BJ (cell line): ENCODE measurements around the gene BCL6. TPM values are rescaled to one million over a fixed set of nuclear protein-coding genes. Genes with fewer than 3 reads are reported as not detected.

ENCODE experiments used
- CTCF ChIA-PET: fragments of 350-600 bp; formaldehyde crosslinking; extraction: SDS; loops from one replicate; lab custom pipeline; 2021; ENCODE audit warnings: antibody characterized with exemption, inconsistent platforms; lab: Yijun Ruan, JAX
- POLR2A ChIA-PET: fragments of 300-600 bp; sonication (Branson Sonifier 250); formaldehyde crosslinking; extraction: SDS; loops from one replicate; lab custom pipeline; 2021; ENCODE audit warnings: antibody characterized with exemption; lab: Charles Lee
- DNase-seq: peaks from one replicate; pipeline ENCODE4 v3.0.0-alpha.2; 2011; ENCODE audit warnings: low read depth
- H3K27me3 ChIP-seq: 2 replicates; pipeline ENCODE4 v1.6.0; 2011; ENCODE audit warnings: low read length; ENCODE audit not compliant: control insufficient read depth, insufficient read depth
- H3K36me3 ChIP-seq: 2 replicates; pipeline ENCODE4 v1.5.1; 2011; ENCODE audit warnings: low read length; ENCODE audit not compliant: control insufficient read depth, insufficient read depth
- H3K4me3 ChIP-seq: 2 replicates; pipeline ENCODE4 v1.5.1; 2011; ENCODE audit warnings: low read depth, mild to moderate bottlenecking, control low read depth, low read length
- polyA plus RNA-seq: library from polyadenylated mRNA; depleted of rRNA; stranded (reverse); fragments of >200 nt; gene quantifications from 2 replicates; pipeline ENCODE4 v1.2.3, GENCODE V29; 2011
- TF ChIP-seq, protein P1 (sequence below): IDR thresholded peaks from 2 replicates; pipeline ENCODE4 v1.5.1; 2011; ENCODE audit warnings: low read depth, mild to moderate bottlenecking, control low read depth, inconsistent platforms, low read length, moderate library complexity; ENCODE audit not compliant: insufficient read depth

Gene BCL6
- polyA plus RNA-seq, 1 experiment = 14.1 TPM

DNA sequence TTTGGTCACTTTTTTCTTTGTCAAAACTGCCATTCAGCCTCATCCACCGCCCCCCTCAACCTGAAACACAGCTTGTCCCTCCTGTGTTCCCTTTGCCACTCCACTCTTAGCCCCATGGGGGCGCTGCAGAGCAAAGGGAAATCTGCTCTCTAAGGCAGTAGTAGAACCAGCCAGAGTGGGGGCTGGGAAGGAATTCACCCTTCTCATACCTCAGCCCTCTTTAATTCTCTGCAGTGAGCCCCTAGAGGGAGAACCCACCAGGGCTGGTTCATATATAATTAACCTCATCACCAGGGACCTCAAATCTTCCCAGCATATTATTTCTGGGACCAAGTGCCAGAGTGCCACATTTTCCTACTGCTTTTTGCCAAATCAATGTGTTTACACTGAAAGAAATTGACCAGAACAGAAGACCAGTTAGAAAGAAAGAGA is 2.8 kb upstream of the BCL6 start:
- ChIA-PET CTCF (interaction anchor here (0.6 to 8.2 kb wide), 31 partner anchors 8 to 1207 kb away, joined by 3 to 91 read pairs (median 4); partner anchors contain the start of gene LPP), POLR2A (no interaction called here)
- TF ChIP-seq, protein P1, sequence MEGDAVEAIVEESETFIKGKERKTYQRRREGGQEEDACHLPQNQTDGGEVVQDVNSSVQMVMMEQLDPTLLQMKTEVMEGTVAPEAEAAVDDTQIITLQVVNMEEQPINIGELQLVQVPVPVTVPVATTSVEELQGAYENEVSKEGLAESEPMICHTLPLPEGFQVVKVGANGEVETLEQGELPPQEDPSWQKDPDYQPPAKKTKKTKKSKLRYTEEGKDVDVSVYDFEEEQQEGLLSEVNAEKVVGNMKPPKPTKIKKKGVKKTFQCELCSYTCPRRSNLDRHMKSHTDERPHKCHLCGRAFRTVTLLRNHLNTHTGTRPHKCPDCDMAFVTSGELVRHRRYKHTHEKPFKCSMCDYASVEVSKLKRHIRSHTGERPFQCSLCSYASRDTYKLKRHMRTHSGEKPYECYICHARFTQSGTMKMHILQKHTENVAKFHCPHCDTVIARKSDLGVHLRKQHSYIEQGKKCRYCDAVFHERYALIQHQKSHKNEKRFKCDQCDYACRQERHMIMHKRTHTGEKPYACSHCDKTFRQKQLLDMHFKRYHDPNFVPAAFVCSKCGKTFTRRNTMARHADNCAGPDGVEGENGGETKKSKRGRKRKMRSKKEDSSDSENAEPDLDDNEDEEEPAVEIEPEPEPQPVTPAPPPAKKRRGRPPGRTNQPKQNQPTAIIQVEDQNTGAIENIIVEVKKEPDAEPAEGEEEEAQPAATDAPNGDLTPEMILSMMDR = peak; percentile 99
- DNase-seq = no peak
- H3K36me3 ChIP-seq = no peaks in the 10 kb centered on the region
- no peaks in the 10 kb centered on the region for H3K27me3 ChIP-seq
- no peak overlapping the region for H3K4me3 ChIP-seq

DNA sequence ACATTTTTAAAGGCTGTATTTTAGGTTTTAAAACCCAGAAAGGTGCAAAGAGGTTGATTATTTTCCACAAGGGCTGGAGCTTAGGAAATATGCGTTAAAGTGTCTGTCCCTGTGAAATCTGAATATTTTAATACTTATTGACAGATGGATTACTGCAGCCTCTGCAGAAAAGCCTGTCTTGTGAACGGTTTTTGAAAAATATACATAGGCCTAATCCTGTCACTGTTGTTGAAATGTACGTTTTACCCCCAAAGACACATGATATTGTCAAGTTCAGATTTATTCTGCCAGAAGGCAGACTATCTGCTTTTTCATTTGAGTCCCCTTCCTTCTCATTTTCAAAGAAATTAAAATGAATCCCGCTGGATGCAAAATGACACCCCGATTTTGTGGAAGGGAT is 2.2 kb upstream of the BCL6 start:
- H3K4me3 ChIP-seq = no peak overlapping the region
- H3K27me3 ChIP-seq = no peaks in the 10 kb centered on the region
- no peak for DNase-seq
- no peaks in the 10 kb centered on the region for H3K36me3 ChIP-seq
- ChIA-PET POLR2A (interaction anchor here (0.8 kb wide), 1 partner anchor 207 kb away, joined by 17 read pairs; no protein-coding TSS in a partner anchor), CTCF (interaction anchor here (0.6 to 8.2 kb wide), 33 partner anchors 8 to 1968 kb away, joined by 3 to 91 read pairs (median 4); partner anchors contain the start of gene LPP)
- TF ChIP-seq, protein P1 = no peak

DNA sequence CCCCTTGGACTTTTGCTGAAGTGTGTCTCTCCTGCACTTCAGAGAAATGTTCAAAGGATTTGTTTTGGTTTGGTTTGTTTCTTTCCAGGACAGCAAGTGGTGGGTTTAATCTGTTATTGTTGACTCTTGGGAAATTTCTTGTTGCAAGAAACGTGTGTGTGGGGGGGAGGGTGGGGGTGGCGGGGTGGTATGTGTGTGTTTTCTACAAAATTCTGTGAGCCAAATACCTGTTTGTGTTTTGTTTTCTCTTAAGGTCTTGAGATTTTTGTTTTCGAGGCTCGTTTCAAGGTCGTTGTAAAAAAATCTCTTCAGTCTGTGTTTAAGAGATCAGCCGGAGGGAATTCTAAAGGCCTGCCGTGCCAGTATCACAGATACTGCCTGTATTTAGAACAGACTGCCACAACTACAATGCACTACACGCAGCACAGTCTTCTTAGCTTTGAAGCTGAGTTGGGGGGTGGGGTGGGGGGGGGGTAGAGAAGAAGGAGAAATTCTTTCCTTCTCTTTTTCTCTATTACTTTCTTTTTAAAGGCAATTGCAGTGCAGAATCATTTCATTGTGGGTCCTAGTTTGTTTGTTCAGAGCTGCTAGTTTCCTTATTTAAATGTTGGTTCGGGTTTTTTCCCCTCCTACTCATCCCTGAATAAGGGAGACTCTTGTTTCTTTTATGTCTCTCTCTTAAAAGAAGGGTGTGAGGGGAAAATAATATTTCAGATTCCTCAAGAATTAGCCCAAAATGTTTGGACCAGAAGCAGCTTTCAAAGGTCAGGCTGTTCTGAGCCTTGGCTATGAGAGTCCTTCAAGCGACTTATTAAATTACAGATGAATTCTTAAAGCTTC is 1.4 kb upstream of the BCL6 start:
- POLR2A ChIA-PET = interaction anchor here (0.6 to 0.8 kb wide), 3 partner anchors 208 to 528 kb away, joined by 7 to 17 read pairs (median 17); no protein-coding TSS in a partner anchor
- Histone ChIP-seq H3K4me3 (peak overlapping the region; percentile 96), H3K27me3 (no peaks in the 10 kb centered on the region), H3K36me3 (no peaks in the 10 kb centered on the region)
- TF ChIP-seq, protein P1 = no peak
- CTCF ChIA-PET = interaction anchor here (0.6 to 8.2 kb wide), 21 partner anchors 9 to 1969 kb away, joined by 3 to 91 read pairs (median 4); partner anchors contain the start of gene LPP
- DNase-seq = no peak

DNA sequence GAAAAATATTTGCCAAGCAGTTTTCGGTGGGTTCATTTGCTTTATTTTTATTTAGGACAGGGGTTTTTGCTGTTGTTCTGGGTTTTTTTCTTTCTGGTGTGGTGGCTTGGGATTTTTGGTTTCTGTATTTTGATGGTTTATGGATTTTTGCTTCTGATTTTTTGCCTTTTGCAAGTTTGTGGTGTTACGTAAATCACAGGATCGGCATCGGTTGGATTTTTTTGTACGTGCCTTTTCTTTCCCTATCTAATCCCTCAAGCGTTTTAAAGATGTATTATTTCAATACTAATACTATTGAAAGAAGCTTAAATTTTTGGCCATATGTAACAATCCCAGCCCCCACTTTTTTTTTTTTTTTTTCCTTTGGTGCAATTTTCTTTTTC is 782 bp upstream of the BCL6 start:
- DNase-seq = no peak
- CTCF ChIA-PET = interaction anchor here (1.1 to 8.2 kb wide), 6 partner anchors 26 to 1209 kb away, joined by 3 to 91 read pairs (median 3); no protein-coding TSS in a partner anchor
- Histone ChIP-seq H3K36me3 (no peaks in the 10 kb centered on the region), H3K4me3 (peak overlapping the region; percentile 96), H3K27me3 (no peaks in the 10 kb centered on the region)
- TF ChIP-seq, protein P1 = no peak
- POLR2A ChIA-PET = interaction anchor here (0.6 to 1.1 kb wide), 5 partner anchors 208 to 528 kb away, joined by 3 to 17 read pairs (median 4); no protein-coding TSS in a partner anchor
